Measurements from ENCODE around the gene OSCP1.
"Not testable (repeated sequence)": the region's sequence is repeated elsewhere in the genome, so short reads cannot be mapped to it uniquely, and the experiment has no call there.

Gene OSCP1

GRCh38 chr1:36493524-36493923 lies 43.3 kb upstream of the OSCP1 start:
- Histone ChIP-seq H4K20me1 (ENCODE audit: control insufficient read depth, insufficient read depth, low read depth, low read length) (no peaks in the 10 kb centered on the region), H3F3A (ENCODE audit: control insufficient read depth, insufficient read depth) (no peaks in the 10 kb centered on the region), H3K9me2 (replicated peaks; ENCODE audit: control insufficient read depth, low read length) (no peaks in the 10 kb centered on the region), H3K27ac (ENCODE audit: low read depth, low read length) (no peak overlapping the region), H3K36me3 (ENCODE audit: control insufficient read depth, low read length) (no peaks in the 10 kb centered on the region), H3K79me2 (ENCODE audit: control insufficient read depth, low read length) (no peaks in the 10 kb centered on the region), H3K4me1 (ENCODE audit: control insufficient read depth, low read length) (peaks cover 9% of the 10 kb centered on the region), H3K27me3 (ENCODE audit: control insufficient read depth, low read length) (peaks cover 15% of the 10 kb centered on the region; the same call in 1 of the 2 replicates), H3K9me3 (ENCODE audit: control insufficient read depth, insufficient read depth, low read length) (no peaks in the 10 kb centered on the region), H3K4me3 (ENCODE audit: low read length) (no peak overlapping the region), H3K4me2 (ENCODE audit: low read length) (no peak overlapping the region)
- TF ChIP-seq EZH2phosphoT487 (IDR thresholded peaks at IDR 0.05; ENCODE audit: borderline replicate concordance, low read length) (no peak), CTCF (IDR thresholded peaks at IDR 0.05; ENCODE audit: low read depth, low read length, poor library complexity, severe bottlenecking) (no peak)

- peaks cover 8% of the 10 kb centered on the region; the same call in 1 of the 2 replicates for H3K27me3 ChIP-seq (ENCODE audit: control insufficient read depth, low read length)
- no peaks in the 10 kb centered on the region; the same call in 1 of the 2 replicates for H3F3A ChIP-seq (ENCODE audit: control insufficient read depth, insufficient read depth)
- no peaks in the 10 kb centered on the region for H3K9me3 ChIP-seq (ENCODE audit: control insufficient read depth, insufficient read depth, low read length)
- no peak overlapping the region for H3K27ac ChIP-seq (ENCODE audit: low read depth, low read length)
- TF ChIP-seq CTCF (IDR thresholded peaks at IDR 0.05; ENCODE audit: low read depth, low read length, poor library complexity, severe bottlenecking) (no peak), EZH2phosphoT487 (IDR thresholded peaks at IDR 0.05; ENCODE audit: borderline replicate concordance, low read length) (no peak)
- H3K4me2 ChIP-seq (ENCODE audit: low read length): no peak overlapping the region
- no peaks in the 10 kb centered on the region for H3K79me2 ChIP-seq (ENCODE audit: control insufficient read depth, low read length)
- no peaks in the 10 kb centered on the region for H4K20me1 ChIP-seq (ENCODE audit: control insufficient read depth, insufficient read depth, low read depth, low read length)
- H3K4me1 ChIP-seq (ENCODE audit: control insufficient read depth, low read length): peaks cover 17% of the 10 kb centered on the region
- H3K4me3 ChIP-seq (ENCODE audit: low read length): no peak overlapping the region
- no peaks in the 10 kb centered on the region for H3K9me2 ChIP-seq (replicated peaks; ENCODE audit: control insufficient read depth, low read length)
- no peaks in the 10 kb centered on the region for H3K36me3 ChIP-seq (ENCODE audit: control insufficient read depth, low read length)
These were observed 42.2 kb upstream of the OSCP1 start for GRCh38 chr1:36492491-36492890.

- H3K9me3 ChIP-seq (ENCODE audit: control insufficient read depth, insufficient read depth, low read length); H3K79me2 ChIP-seq (ENCODE audit: control insufficient read depth, low read length); H3K4me3 ChIP-seq (ENCODE audit: low read length); H3K27me3 ChIP-seq (ENCODE audit: control insufficient read depth, low read length); H3K4me2 ChIP-seq (ENCODE audit: low read length); H3K36me3 ChIP-seq (ENCODE audit: control insufficient read depth, low read length); H3K9me2 ChIP-seq (replicated peaks; ENCODE audit: control insufficient read depth, low read length); H3K27ac ChIP-seq (ENCODE audit: low read depth, low read length); H4K20me1 ChIP-seq (ENCODE audit: control insufficient read depth, insufficient read depth, low read depth, low read length): not testable (repeated sequence)
- H3F3A ChIP-seq (ENCODE audit: control insufficient read depth, insufficient read depth): peaks cover 13% of the 10 kb centered on the region
- peaks cover 37% of the 10 kb centered on the region for H3K4me1 ChIP-seq (ENCODE audit: control insufficient read depth, low read length)
These were observed 39.2 kb upstream of the OSCP1 start for GRCh38 chr1:36489258-36490051.

- H3K27me3 ChIP-seq (ENCODE audit: control insufficient read depth, low read length): no peaks in the 10 kb centered on the region
- H3K36me3 ChIP-seq (ENCODE audit: control insufficient read depth, low read length): no peaks in the 10 kb centered on the region
- no peaks in the 10 kb centered on the region for H3K9me3 ChIP-seq (ENCODE audit: control insufficient read depth, insufficient read depth, low read length)
- H3K27ac ChIP-seq (ENCODE audit: low read depth, low read length): no peak overlapping the region
- peaks cover 20% of the 10 kb centered on the region for H3F3A ChIP-seq (ENCODE audit: control insufficient read depth, insufficient read depth)
- no peaks in the 10 kb centered on the region for H3K9me2 ChIP-seq (replicated peaks; ENCODE audit: control insufficient read depth, low read length)
- no peaks in the 10 kb centered on the region for H3K79me2 ChIP-seq (ENCODE audit: control insufficient read depth, low read length)
- H3K4me1 ChIP-seq (ENCODE audit: control insufficient read depth, low read length): peaks cover 37% of the 10 kb centered on the region
- peak overlapping the region; percentile 70; the same call in 1 of the 2 replicates for H3K4me2 ChIP-seq (ENCODE audit: low read length)
- H3K4me3 ChIP-seq (ENCODE audit: low read length): no peak overlapping the region
- TF ChIP-seq CTCF (IDR thresholded peaks at IDR 0.05; ENCODE audit: low read depth, low read length, poor library complexity, severe bottlenecking) (no peak), EZH2phosphoT487 (IDR thresholded peaks at IDR 0.05; ENCODE audit: borderline replicate concordance, low read length) (no peak)
- no peaks in the 10 kb centered on the region for H4K20me1 ChIP-seq (ENCODE audit: control insufficient read depth, insufficient read depth, low read depth, low read length)
These were observed 37.7 kb upstream of the OSCP1 start for GRCh38 chr1:36487906-36488305.

GRCh38 chr1:36487336-36487725 lies 37.1 kb upstream of the OSCP1 start:
- H3K9me3 ChIP-seq (ENCODE audit: control insufficient read depth, insufficient read depth, low read length); H3K9me2 ChIP-seq (replicated peaks; ENCODE audit: control insufficient read depth, low read length); H3K36me3 ChIP-seq (ENCODE audit: control insufficient read depth, low read length); H3K27ac ChIP-seq (ENCODE audit: low read depth, low read length); H4K20me1 ChIP-seq (ENCODE audit: control insufficient read depth, insufficient read depth, low read depth, low read length); H3K27me3 ChIP-seq (ENCODE audit: control insufficient read depth, low read length); H3K79me2 ChIP-seq (ENCODE audit: control insufficient read depth, low read length): not testable (repeated sequence)
- Histone ChIP-seq H3K4me1 (ENCODE audit: control insufficient read depth, low read length) (peaks cover 41% of the 10 kb centered on the region), H3K4me3 (ENCODE audit: low read length) (peak overlapping the region; percentile 61), H3K4me2 (ENCODE audit: low read length) (peak overlapping the region; percentile 70), H3F3A (ENCODE audit: control insufficient read depth, insufficient read depth) (peaks cover 20% of the 10 kb centered on the region)

Data from DOHH2 (cell line).